ENCODE results near the gene BOK.
A peak's percentile ranks its signal among the peaks of the same experiment; 100 is the strongest.
"Not testable (repeated sequence)": the region's sequence is repeated elsewhere in the genome, so short reads cannot be mapped to it uniquely, and the experiment has no call there.

BOK gene

GRCh38 chr2:241562269-241562891 is 3.8 kb downstream of the BOK start:
- no peak for TF ChIP-seq FOXK2 (IDR thresholded peaks at IDR 0.05)
- no peak for TF ChIP-seq ELF4 (IDR thresholded peaks at IDR 0.05)
- no peak for TF ChIP-seq HDGF (IDR thresholded peaks at IDR 0.05; ENCODE audit: borderline replicate concordance)
- TF ChIP-seq, protein P1, sequence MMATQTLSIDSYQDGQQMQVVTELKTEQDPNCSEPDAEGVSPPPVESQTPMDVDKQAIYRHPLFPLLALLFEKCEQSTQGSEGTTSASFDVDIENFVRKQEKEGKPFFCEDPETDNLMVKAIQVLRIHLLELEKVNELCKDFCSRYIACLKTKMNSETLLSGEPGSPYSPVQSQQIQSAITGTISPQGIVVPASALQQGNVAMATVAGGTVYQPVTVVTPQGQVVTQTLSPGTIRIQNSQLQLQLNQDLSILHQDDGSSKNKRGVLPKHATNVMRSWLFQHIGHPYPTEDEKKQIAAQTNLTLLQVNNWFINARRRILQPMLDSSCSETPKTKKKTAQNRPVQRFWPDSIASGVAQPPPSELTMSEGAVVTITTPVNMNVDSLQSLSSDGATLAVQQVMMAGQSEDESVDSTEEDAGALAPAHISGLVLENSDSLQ (IDR thresholded peaks at IDR 0.05) = no peak
- TF ChIP-seq SP1 (IDR thresholded peaks at IDR 0.05) = no peak
- TF ChIP-seq CTBP1 (IDR thresholded peaks at IDR 0.05; ENCODE audit: borderline replicate concordance) = no peak
- TF ChIP-seq TARDBP (IDR thresholded peaks at IDR 0.05) = no peak
- TF ChIP-seq ARNT (IDR thresholded peaks at IDR 0.05) = no peak
- TF ChIP-seq FOXM1 (IDR thresholded peaks at IDR 0.05; ENCODE audit: borderline replicate concordance) = no peak
- ChIA-PET CTCF (no interaction called here), POLR2A (no interaction called here)
- no peak for DNase-seq (ENCODE audit: extremely low spot score)

GRCh38 chr2:241563031-241563507 is 4.5 kb downstream of the BOK start:
- CTCF ChIA-PET = no interaction called here
- TF ChIP-seq LEF1 (IDR thresholded peaks at IDR 0.05; ENCODE audit: borderline replicate concordance) = no peak
- no peak for TF ChIP-seq BHLHE40 (IDR thresholded peaks at IDR 0.05; ENCODE audit: borderline replicate concordance)
- TF ChIP-seq ELF4 (IDR thresholded peaks at IDR 0.05) = no peak
- no peak for TF ChIP-seq FOXK2 (IDR thresholded peaks at IDR 0.05)
- TF ChIP-seq TARDBP (IDR thresholded peaks at IDR 0.05) = no peak
- TF ChIP-seq, protein P1 (IDR thresholded peaks at IDR 0.05) = no peak
- no peak for TF ChIP-seq L3MBTL2 (conservative IDR thresholded peaks at IDR 0.05)
- TF ChIP-seq FOXM1 (IDR thresholded peaks at IDR 0.05; ENCODE audit: borderline replicate concordance) = no peak
- TF ChIP-seq ZNF384 (IDR thresholded peaks at IDR 0.05) = no peak
- TF ChIP-seq ARNT (IDR thresholded peaks at IDR 0.05) = no peak
- TF ChIP-seq HDGF (IDR thresholded peaks at IDR 0.05; ENCODE audit: borderline replicate concordance) = no peak
- TF ChIP-seq CTBP1 (IDR thresholded peaks at IDR 0.05; ENCODE audit: borderline replicate concordance) = no peak
- TF ChIP-seq SP1 (IDR thresholded peaks at IDR 0.05) = no peak
- no peak for DNase-seq (ENCODE audit: extremely low spot score)
- POLR2A ChIA-PET = no interaction called here

GRCh38 chr2:241563571-241563980 is 5.0 kb downstream of the BOK start:
- POLR2A ChIA-PET = no interaction called here
- TF ChIP-seq, protein P1 (IDR thresholded peaks at IDR 0.05) = no peak
- TF ChIP-seq FOXK2 (IDR thresholded peaks at IDR 0.05) = no peak
- no peak for TF ChIP-seq FOXA1 (IDR thresholded peaks at IDR 0.05)
- TF ChIP-seq L3MBTL2 (conservative IDR thresholded peaks at IDR 0.05) = no peak
- no peak for TF ChIP-seq LEF1 (IDR thresholded peaks at IDR 0.05; ENCODE audit: borderline replicate concordance)
- no peak for TF ChIP-seq NFRKB (IDR thresholded peaks at IDR 0.05)
- no peak for TF ChIP-seq BHLHE40 (IDR thresholded peaks at IDR 0.05; ENCODE audit: borderline replicate concordance)
- no peak for TF ChIP-seq TARDBP (IDR thresholded peaks at IDR 0.05)
- TF ChIP-seq ELF4 (IDR thresholded peaks at IDR 0.05) = no peak
- TF ChIP-seq ZNF384 (IDR thresholded peaks at IDR 0.05) = no peak
- TF ChIP-seq HDGF (IDR thresholded peaks at IDR 0.05; ENCODE audit: borderline replicate concordance) = no peak
- no peak for TF ChIP-seq FOXM1 (IDR thresholded peaks at IDR 0.05; ENCODE audit: borderline replicate concordance)
- TF ChIP-seq SP1 (IDR thresholded peaks at IDR 0.05) = no peak
- CTCF ChIA-PET = no interaction called here
- DNase-seq (ENCODE audit: extremely low spot score) = no peak

- no peak for TF ChIP-seq FOXM1 (IDR thresholded peaks at IDR 0.05; ENCODE audit: borderline replicate concordance)
- TF ChIP-seq LEF1 (IDR thresholded peaks at IDR 0.05; ENCODE audit: borderline replicate concordance) = no peak
- TF ChIP-seq L3MBTL2 (conservative IDR thresholded peaks at IDR 0.05) = no peak
- no peak for TF ChIP-seq TARDBP (IDR thresholded peaks at IDR 0.05)
- TF ChIP-seq ELF4 (IDR thresholded peaks at IDR 0.05) = no peak
- no peak for TF ChIP-seq NFRKB (IDR thresholded peaks at IDR 0.05)
- no peak for TF ChIP-seq CTBP1 (IDR thresholded peaks at IDR 0.05; ENCODE audit: borderline replicate concordance)
- ChIA-PET CTCF (no interaction called here), POLR2A (no interaction called here)
- no peak for DNase-seq (ENCODE audit: extremely low spot score)
Measured at GRCh38 chr2:241563981-241564595, 5.5 kb downstream of the BOK start.

DNA sequence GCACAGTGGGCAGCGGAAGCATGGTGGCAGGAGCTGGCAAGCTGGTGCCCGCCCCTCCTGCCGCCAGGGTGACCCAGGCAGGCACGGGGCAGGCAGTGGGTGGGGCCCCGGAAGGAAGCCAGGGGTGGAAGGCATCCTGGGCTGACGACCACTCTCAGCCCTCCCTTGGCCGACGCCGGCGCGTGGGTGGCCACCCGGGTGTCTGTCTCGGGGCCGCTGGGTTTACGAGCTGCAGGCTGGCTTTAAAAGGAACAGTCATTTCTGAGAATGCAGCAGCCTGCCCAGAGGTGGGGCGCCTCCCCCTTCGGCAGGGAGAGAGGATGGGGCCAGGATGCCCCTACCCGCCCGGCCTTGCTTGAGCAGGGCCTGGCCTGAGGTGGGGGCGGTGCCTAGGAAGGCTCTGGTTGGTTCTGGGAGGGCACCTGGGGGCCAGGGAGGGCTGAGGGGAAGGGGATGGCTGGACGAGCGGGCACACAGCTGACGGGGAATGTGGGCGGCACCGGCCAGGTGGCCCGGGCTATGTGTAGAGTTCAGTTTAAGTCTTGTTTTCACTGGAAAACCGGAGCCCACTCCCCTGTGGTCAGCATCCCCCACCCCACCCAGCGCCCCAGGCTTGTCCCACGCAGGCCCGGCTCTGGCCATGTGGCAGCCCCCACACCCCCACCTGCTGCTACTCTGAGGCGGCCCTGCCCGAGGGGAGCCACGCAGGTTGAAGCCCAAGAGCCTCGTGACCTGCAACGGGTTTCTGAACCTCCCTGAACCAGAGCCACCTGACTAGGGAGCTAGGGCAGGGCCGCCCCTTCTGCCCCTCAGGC is 6.3 kb downstream of the BOK start:
- CTCF ChIA-PET = no interaction called here
- DNase-seq (ENCODE audit: extremely low spot score) = no peak
- TF ChIP-seq FOXK2 (IDR thresholded peaks at IDR 0.05) (no peak), ZNF384 (IDR thresholded peaks at IDR 0.05) (no peak), ELF4 (IDR thresholded peaks at IDR 0.05) (no peak), CTBP1 (IDR thresholded peaks at IDR 0.05; ENCODE audit: borderline replicate concordance) (no peak), FOXM1 (IDR thresholded peaks at IDR 0.05; ENCODE audit: borderline replicate concordance) (no peak), LEF1 (IDR thresholded peaks at IDR 0.05; ENCODE audit: borderline replicate concordance) (no peak), L3MBTL2 (conservative IDR thresholded peaks at IDR 0.05) (no peak), BHLHE40 (IDR thresholded peaks at IDR 0.05; ENCODE audit: borderline replicate concordance) (no peak), HDGF (IDR thresholded peaks at IDR 0.05; ENCODE audit: borderline replicate concordance) (no peak), FOXA1 (IDR thresholded peaks at IDR 0.05) (no peak)
- POLR2A ChIA-PET = no interaction called here

GRCh38 chr2:241565411-241565810 is 6.9 kb downstream of the BOK start:
- TF ChIP-seq HDGF (IDR thresholded peaks at IDR 0.05; ENCODE audit: borderline replicate concordance) (0 out of 2 replicates have a peak, but pooled peaks have one; percentile 52), FOXM1 (IDR thresholded peaks at IDR 0.05; ENCODE audit: borderline replicate concordance) (no peak)
- no peak for DNase-seq (ENCODE audit: extremely low spot score)
- POLR2A ChIA-PET = no interaction called here
- CTCF ChIA-PET = no interaction called here

GRCh38 chr2:241566021-241566420 is 7.5 kb downstream of the BOK start:
- DNase-seq (ENCODE audit: extremely low spot score); CTCF ChIA-PET; POLR2A ChIA-PET: not testable (repeated sequence)

All from HEK293T (cell line).